ENCODE measurements around the gene SP8. TPM values are rescaled to one million over a fixed set of nuclear protein-coding genes. Genes with fewer than 3 reads are reported as not detected.

SP8 gene
- total RNA-seq, 4 donors from 2014 or later, result 0.21 TPM; not detected in 3

GRCh38 chr7:20784388-20785156 is 2.1 kb downstream of the SP8 start:
- Histone ChIP-seq H3K9me3 (no peaks in the 10 kb centered on the region), H3K4me1 (peaks cover 0 to 42% (median 11%) of the 10 kb centered on the region in 4 donors), H3K27ac (no peak overlapping the region), H3K36me3 (no peaks in the 10 kb centered on the region), H3K27me3 (peaks cover 0 to 98% of the 10 kb centered on the region in 2 donors), H3K4me3 (peak overlapping the region in 3 of 4 donors; percentile 0 to 48 (median 14))
- WGBS, 2 donors, result 3 to 5% methylated on average over 13 to 60 of the region's 93 CpGs
- no peak for DNase-seq (ENCODE audit: low spot score in 2 of 2)
- no peak for TF ChIP-seq CTCF (IDR thresholded peaks at IDR 0.05)
- no peak for TF ChIP-seq EP300 (IDR thresholded peaks at IDR 0.05)
- no peak for TF ChIP-seq POLR2A (IDR thresholded peaks at IDR 0.05)

GRCh38 chr7:20783700-20784387 is 2.8 kb downstream of the SP8 start:
- Histone ChIP-seq H3K36me3 (no peaks in the 10 kb centered on the region), H3K27me3 (peaks cover 0 to 98% of the 10 kb centered on the region in 2 donors), H3K27ac (no peak overlapping the region), H3K9me3 (no peaks in the 10 kb centered on the region), H3K4me3 (peak overlapping the region in 3 of 4 donors; percentile 0 to 48 (median 14)), H3K4me1 (peaks cover 0 to 44% (median 11%) of the 10 kb centered on the region in 4 donors)
- DNase-seq (ENCODE audit: low spot score in 2 of 2), result no peak
- 4% methylated on average over 44 to 49 of the region's 49 CpGs for WGBS, 2 donors
- TF ChIP-seq CTCF (IDR thresholded peaks at IDR 0.05) (no peak), POLR2A (IDR thresholded peaks at IDR 0.05) (no peak), EP300 (IDR thresholded peaks at IDR 0.05) (peak in 1 of 2 donors; percentile 45)

GRCh38 chr7:20783125-20783699 is 3.5 kb downstream of the SP8 start:
- Histone ChIP-seq H3K27ac (no peak overlapping the region), H3K36me3 (no peaks in the 10 kb centered on the region), H3K9me3 (no peaks in the 10 kb centered on the region), H3K27me3 (peaks cover 0 to 98% of the 10 kb centered on the region in 2 donors), H3K4me1 (peaks cover 0 to 49% (median 11%) of the 10 kb centered on the region in 4 donors), H3K4me3 (no peak overlapping the region)
- whole genome bisulfite sequencing, 2 donors, result 19 to 21% methylated on average over 15 of the region's 15 CpGs
- DNase-seq (ENCODE audit: low spot score in 2 of 2), result no peak
- TF ChIP-seq POLR2A (IDR thresholded peaks at IDR 0.05) (no peak), EP300 (IDR thresholded peaks at IDR 0.05) (no peak), CTCF (IDR thresholded peaks at IDR 0.05) (no peak)

GRCh38 chr7:20779041-20779440 is 7.6 kb downstream of the SP8 start:
- WGBS, 2 donors, result 27 to 34% methylated on average over 16 of the region's 16 CpGs
- Histone ChIP-seq H3K9me3 (no peaks in the 10 kb centered on the region), H3K4me3 (no peak overlapping the region), H3K36me3 (no peaks in the 10 kb centered on the region), H3K27ac (no peak overlapping the region), H3K4me1 (peaks cover 0 to 23% (median 2%) of the 10 kb centered on the region in 4 donors), H3K27me3 (peaks cover 0 to 100% of the 10 kb centered on the region in 2 donors)
- DNase-seq (ENCODE audit: low spot score in 2 of 2), result no peak
- TF ChIP-seq CTCF (IDR thresholded peaks at IDR 0.05), result no peak
- no peak for TF ChIP-seq EP300 (IDR thresholded peaks at IDR 0.05)
- no peak for TF ChIP-seq POLR2A (IDR thresholded peaks at IDR 0.05)
